GM04503 (cell line): Measurements from ENCODE around the gene THY1.
A peak's percentile ranks its signal among the peaks of the same experiment; 100 is the strongest.
"Not testable (repeated sequence)": the region's sequence is repeated elsewhere in the genome, so short reads cannot be mapped to it uniquely, and the experiment has no call there.

ENCODE experiments used
- DNase-seq: peaks from one replicate; pipeline ENCODE4 v3.0.0-alpha.2; 2012; ENCODE audit warnings: low read depth

Gene THY1

DNA sequence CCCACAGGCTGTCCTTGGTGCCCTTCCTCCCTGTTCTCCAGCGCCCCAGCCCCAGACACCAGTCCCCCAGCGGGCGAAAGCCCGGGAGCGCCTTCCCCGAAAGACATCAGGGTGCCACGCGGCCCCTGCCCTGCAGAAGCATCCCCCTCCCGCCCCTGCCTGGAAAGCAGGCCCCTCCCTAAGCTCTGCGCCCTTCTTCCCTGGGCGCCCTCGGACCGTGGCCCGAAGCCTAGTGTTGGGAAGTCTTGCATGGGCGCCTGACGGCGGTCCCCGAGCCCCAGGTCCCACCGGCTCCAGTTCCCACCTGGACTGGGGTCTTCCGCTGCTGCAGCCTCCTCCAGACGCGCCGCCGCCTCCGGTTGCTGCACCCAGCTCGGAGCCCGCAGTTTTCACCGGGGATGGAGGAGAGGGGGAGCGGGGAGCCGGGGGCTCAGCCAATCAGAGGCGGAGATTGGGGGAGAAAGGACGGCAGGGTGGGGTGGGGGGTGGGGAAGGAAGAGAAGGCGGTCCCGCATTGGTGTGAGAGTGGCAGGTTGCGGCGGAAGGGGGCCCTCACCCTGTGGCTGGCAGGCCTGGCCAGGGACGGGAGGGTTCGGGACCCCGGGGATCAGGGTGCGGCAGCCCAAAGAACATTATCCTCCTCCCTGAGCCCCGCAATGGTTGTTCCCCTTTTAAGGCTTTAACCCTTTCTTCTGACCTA, at the start of gene THY1:
THY1 (minus strand) TSS at position 364 of the 700 bp plus-strand sequence. CDS start 2,267 bp downstream, outside the sequence.
- no peak for DNase-seq

DNA sequence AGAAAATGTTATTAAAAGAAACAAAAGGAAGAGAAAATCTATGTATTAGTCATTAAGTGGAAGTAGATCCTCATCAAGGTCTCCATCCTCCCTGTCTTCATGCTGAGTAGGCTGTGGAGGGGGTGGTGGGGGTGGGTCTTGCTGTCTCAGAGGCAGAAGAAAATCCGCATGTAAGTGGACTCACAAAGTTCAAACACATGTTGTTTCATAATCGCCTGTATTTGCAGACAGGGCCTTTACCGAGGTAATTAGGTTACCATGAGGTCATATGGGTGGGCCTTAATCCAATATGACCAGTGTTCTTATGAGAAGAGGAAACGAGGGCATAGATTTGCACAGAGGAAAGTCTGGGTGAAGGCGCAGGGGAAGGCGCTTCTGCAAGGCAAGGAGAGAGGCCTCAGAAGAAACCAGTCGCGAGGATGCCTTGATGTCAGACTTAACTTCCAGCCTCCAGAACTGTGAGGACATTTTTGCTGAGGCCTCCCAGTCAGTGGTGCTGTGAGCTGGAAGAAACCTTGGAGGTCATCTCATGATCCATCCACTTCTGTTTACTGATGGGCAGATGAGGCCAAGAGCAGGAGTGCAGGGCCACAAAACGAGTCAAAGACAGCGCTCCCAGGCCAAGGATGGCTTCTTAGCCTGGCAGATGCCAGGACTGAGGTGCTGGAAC, 49.3 kb upstream of the THY1 start:
- DNase-seq: no peak

DNA sequence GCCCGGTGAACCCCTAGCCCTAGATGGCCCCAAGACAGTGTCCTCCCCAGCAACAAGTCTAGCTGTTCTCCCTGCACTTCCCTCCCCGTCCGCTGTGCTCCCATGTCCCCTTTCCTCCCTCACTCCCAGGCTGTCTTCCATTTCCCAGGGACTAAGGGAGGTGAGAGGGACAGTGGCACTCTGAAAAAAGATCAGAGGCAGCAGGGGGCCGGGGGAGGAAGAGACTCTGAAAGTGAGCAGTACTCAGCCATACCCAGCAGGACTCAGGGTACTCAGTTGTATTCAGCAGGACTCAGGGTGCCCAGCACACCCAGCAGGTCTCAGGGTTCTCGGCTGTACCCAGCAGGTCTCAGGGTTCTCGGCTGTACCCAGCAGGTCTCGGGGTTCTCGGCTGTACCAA, 48.4 kb upstream of the THY1 start:
- DNase-seq: no peak

DNA sequence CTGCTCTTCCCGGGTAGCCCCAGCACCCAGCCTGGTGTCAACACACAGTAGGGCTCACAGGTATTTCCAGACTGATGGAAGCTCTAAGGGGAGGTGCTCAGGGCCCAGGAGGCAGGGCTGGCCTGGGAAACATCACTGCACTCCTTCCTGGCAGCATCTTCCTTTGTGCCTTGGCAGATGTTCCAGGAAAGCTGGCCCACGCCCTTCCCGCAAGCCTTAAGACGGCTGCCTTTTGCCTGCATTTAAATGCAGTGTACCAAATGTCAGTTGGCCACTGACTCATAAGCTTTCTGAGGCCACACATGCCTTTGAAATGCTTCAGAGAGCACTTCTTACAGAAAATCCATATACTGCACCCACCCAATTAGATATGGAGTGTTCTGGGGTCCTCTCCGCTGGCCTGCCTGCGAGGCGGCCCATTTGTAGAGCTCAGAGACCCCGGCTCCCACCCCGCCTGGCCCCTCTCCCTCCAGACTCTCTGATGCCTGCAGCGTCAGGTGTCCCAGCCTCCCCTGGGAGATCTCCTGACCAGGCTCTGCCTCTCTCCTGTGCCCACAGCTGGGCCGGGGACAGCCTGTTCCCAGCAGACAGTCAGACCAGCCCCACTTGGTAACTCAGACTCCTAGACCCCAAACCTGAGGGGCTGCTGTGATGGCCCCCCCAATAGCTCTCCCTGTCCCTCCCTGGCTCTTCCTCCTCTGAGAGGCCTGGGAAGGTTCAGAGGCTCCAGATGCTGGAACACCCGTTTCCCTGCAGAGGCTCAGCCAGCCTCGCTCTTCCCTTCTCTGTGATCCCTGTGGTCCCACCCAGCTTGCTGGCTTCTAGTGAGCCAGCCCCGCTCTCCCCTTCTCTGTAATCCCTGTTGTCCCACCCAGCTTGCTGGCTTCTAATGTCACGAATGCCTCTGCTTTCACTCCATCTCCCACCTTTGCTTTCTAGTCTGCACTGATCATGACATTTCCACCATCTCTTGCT, 47.6 kb upstream of the THY1 start:
- DNase-seq: peak; percentile 83

DNA sequence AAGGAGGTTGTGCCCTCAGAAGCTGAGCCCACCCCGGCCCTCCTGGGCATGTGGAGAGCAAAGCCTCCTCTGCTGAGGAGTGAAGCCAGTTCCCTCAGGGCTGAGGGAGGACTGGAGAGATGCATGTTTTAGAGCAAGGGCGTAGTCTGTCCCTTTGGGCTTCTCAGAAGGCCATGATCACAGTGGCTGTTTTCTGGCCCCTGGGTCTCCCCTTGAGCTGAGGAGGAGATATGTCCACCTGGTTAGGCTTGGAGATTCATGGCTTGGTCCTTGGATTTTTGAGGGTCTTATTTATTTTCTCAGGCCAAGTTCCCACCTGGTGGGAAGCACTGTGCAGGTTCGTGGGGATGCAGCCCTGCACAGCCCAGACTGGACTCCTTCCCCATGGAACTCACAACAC, 46.5 kb upstream of the THY1 start:
- no peak for DNase-seq

DNA sequence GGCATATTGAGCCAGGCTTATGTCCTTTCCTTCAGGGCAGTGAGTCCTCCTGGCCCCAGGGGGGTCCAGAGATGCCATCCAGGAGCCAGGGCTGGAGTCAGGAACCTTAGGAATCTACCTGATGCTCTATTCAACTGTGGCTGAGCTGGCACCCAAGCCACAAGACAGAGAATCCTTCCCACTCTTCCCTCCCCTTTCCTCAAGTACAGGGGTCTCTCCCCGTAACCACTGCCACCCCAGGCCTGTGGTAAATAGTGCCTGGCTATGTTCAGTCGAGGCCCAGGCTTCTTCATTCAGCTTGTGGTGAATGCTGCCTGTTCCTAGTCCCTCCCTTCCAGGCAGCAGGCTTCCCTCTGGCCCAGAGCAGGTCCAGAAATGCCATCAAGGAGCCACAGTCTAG, 45.5 kb upstream of the THY1 start:
- no peak for DNase-seq

DNA sequence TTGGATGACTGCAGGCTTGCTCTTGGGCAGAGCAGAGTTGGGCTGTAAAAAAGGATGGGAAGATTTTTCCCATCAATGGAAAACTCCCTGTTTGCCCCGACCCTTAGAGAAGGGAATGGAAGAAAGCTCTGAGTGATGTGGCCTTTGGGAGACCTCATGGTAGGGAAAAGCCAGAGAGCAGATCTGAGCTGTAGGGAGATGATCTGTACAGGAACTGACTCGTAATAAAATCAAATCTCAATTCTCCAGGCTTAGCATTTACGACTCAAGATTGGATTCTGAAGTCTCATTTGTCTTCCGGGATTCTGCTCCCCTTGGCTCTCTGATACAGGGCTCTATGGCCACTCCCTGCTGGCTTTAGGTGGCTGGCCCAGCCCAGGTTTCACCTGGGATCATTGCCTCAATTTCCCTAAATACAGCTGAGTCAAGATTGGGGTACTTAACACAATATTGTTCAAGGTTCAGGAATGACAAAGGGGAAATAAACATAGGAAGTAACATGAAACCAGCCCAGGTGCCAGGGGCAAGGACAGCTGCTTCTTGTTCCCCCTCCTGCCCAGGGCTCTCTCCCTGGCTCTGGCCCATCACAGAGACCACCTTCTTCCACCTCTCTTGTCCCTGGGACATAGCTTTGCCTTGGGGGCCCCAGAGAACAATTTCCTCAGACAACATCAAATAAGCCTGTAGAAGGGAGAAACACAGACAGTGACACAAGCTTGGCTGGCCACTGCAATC, 38.4 kb upstream of the THY1 start:
- DNase-seq: no peak

DNA sequence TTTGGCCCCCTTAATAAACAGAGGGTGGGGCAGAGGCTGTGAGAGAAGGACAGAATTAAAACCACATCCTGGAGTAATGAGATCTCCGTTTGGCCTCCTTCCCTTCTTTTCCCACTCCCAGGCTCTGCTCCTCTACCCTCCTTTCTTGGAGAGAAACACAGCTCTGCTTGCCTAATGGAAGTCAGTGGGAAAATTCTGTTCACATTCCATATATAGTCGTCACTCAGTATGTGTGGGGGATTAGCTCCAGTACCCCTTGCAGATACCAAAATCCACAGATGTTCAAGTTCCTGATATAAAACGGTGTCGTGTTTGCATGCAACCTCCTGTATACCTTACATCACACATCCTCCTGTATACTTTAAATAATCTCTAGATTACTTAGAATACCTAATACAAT, 37.6 kb upstream of the THY1 start:
- DNase-seq: peak; percentile 87

DNA sequence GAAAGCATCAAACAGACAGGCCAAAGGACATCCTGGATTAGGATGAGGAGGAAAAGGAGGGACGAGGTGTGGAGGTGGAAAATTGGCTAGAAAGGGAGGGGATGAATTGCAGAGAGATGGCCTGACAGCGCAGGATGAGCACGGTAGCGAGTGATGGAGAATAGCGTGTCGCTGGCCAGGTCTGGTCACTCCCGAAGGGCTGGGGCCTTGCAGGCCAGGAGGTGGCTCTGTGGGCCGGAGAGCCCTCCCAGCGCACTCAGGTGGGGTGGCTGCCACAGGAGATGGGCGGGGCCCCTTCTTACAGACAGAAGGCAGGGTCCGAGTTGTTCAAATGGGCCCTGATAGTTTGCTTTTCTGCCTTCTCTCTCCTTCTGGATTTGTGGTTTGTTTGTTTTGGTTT, 37.1 kb upstream of the THY1 start:
- DNase-seq: no peak

DNA sequence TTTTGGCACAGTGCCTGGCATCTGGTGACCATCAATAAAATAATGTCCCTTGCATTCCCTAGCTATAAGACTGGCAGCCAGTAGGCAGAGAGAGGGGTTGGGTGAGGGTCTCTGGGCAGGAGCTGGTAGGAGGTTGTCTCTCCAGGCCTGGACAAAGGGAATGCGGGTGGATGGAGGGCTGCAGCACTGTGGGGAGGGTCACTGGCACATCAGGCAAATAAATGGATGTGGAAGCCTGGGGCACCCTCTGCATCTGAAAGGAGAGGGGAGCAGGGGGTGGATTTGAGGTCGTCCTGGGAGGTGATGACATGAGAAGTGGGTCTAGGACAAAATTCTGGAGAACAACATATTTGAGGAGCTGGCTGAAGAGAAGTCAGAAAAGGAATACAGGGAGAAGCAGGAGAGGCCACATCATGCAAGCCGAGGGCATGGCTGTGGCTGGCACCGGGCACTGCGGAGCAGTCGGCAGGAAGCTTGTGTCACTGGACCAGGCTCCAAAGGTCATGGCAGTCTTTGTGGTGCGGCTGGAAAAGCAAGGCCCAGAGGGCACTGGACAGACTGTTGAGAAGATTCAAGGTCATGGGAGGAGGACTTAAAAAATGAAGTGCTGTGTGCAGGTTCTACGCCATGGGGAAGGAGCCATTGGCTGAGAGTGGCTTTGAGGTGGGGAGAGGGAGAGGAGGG, 36.5 kb upstream of the THY1 start:
- no peak for DNase-seq

DNA sequence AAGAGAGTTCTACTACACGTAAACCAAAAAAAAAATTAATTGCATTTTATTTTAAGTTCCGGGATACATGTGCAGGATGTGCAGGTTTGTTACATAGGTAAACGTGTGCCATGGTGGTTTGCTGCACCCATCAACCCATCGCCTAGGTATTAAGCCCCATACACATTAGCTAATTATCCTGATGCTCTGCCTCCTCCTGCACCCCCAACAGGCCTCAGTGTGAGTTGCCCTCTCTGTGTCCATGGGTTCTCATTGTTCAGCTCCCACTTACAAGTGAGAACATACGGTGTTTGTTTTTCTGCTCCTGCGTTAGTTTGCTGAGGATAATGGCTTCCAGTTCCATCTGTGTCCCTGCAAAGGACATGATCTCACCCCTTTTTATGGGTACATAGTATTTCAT, 32.7 kb upstream of the THY1 start:
- DNase-seq: not testable (repeated sequence)

DNA sequence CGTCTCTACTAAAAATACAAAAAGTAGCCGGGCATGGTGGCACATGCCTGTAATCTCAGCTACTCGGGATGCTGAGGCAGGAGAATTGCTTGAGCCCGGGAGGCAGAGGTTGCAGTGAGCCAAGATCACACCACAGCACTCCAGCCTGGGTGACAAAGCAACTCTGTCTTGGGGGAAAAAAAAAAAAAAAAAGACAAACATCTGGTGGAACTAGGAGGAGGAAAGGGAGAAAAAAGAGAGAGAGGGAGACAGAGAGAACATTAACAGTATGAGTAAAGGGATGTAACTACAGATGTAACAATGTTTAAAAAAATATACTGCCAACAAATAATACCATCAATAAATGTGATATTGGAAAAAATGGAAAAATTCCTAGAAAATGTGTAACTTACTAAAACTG, 32.3 kb upstream of the THY1 start:
- not testable (repeated sequence) for DNase-seq

DNA sequence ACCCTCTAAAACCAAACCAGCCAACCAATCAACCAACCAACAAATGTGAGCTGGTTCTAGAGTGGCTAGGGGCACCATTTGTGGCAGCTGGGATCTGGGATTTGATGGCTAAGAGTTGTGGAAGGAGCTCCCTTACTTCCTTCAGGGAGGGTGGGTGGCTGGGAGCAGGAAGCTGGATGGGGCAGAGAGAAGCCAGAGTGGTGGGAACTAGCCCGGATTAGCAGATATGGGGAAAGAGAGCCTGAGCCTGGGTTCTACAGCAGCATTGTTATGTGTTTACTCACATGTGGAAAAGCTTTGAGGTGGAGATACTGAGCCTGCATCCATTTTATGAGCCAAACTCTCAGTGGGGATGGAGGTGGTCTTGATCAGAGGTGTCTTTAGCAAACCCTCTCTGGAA, 30.9 kb upstream of the THY1 start:
- DNase-seq: no peak

DNA sequence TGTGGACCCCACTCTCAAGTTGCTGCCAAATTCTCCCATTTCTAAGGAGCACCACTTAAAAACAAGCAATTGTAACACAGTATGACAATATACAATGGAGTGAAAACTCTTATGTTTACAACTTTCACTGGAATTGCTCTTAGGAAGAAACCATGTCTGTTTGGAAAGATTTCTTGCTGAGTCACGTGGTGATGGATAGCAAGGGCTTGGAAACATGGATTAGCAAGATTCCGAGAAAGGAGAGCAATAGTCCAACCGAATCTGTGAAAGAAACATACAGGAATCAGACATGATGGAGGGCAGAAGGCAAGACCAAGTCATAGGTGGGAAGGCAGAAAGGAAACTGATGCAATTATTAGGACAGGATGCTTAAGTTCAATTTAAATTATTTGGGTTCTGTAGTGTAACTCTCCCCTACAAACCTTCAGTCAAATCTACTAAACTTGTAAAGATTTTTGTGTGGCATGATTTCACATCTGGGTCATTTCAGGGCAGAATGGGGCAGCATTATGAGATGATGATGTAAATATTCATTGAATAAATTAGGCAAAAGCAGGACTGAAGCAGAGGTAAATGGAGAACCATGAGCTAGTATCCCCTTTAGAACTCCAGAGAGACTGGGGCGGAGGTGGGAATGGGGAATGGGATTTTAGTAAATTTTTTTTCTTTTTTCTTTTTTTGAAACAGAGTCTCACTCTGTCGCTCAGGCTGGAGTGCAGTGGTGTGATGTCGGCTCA, 27.8 kb upstream of the THY1 start:
- no peak for DNase-seq

DNA sequence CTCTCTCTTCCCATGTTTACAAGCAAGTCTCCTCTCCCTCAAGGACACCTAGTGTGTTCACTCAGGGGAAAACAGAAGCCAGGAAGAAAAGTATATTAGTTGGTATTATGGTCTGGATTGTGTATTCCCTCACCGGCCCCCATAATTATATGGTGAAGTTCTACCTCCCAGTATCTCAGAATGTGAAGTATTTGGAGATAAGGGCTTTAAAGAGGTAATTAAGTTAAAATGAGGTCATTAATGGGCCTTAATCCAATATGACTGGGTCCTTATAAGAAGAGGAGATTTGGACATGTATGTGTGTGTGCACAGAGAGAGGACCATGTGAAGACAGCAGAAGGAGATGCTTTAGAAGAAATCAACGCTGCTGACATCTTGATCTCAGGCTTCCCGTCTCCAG, 26.5 kb upstream of the THY1 start:
- DNase-seq: no peak

DNA sequence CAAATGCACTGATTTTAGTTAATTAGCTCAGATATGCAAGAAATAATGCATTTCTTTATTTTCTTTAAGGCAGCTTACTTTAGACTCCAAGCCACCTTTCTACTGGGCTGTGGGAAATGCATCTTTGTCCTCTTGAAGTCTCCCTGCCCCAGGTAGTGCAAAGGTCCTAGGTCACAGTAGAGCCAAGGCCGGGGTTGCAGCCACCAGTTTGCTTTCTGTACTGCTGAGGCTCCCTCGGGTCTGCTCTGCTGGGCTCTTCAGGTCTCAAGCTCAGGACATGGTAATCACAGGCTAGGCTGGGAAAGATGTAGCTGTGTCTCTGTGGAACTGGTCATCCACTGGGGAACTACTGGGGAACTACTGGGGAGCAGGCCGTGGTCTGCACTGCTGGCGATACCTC, 25.4 kb upstream of the THY1 start:
- no peak for DNase-seq

DNA sequence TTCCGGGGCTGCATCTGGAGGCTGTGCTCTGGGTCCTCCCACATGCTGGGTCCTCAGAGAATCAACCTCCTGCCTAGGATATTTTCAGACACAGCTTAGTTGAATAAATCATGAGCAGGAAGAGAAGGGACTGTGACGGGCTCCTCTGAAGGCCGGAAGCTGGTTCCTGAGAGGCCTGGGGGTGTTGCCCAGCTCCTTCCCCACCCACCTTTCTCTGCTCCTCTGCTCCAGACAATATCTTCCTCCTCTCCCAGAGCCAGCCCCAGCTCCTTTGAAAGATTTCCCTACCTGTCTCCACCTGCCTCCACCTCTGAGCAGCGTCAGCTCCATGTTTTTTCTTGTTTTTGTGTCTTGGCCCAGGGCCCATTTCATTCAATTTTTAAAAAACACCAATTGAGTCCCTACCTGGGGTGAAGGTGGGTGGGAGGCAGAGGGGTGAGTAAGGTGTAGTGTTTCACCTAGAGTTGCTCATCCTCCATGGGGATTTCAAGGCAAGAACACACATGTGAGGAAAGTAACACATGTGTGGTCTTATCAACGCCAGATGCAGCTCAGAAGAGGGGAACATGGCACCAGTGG, 24.8 kb upstream of the THY1 start:
- DNase-seq: no peak

DNA sequence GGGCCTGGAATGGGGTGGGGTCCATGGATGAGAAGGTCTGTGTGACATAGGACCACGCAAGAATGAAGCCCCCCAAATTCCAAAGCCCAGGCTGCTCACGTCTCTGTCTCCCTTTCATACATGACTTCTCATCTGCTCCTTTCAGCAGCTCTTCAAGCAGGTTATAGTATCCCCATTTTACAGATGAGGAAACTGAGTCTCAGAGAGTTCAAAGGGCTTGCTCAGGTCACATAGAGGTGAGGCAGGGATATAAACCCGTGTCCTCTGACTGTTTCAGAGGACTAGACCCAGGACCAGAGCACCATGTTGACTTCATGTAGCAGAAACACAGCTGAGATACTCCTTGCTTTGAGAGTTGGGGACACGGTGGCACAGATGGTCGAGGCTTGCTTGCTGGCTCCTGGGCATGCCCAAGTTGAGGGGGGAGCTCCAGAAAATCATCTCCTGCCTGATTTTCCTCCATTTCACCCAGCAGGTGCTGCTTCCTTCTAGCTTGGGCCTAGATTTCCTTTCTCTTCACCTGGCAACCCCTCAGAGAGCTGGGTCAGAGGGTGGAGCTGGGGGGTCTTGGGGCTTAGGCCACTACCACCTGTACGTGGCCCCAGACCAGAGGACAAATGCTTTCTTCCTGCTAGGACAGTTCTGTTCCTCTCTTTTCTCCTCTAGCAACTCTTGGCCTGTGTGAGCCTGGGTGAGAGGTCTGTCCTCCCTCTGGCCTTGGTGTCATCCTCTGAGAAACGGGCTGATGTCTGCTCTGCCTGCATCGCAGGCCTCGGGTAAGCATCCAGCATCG, 24.1 kb upstream of the THY1 start:
- no peak for DNase-seq

DNA sequence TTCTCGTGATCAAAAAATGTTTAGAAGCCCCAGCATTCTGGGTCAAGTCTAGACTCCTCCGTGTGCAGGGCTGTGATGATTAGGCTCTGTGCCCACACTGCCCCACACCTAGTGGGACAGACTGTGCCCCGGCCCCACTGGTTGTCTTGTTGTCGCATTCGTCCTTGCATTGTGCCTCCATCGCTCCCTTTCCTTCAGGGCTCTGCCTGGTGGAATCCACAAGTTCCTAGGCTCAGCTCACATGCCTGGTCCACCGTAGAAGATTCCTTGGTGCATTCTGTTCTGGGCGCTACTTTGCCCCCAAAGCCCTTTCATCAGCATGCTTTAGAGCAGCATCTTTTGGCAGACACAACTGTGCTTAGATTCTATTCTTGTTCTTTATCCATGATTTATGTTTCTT, 23.5 kb upstream of the THY1 start:
- DNase-seq: no peak

DNA sequence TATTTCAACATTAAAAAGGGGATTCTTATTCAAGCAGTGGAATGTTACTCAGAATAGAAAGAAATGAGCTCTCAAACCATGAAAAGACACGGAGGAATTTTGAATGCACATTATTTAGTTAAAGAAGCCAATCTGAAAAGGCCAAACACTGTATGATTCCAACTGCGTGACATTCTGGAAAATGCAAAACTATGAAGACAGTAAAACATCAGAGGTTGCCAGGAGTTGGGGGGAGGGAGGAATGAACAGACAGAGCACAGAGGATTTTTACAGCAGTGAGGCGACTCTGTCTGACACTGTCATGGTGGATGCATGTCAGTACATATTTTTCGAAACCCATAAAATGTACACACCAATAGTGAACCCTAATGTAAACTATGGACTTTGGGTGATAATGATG, 22.9 kb upstream of the THY1 start:
- no peak for DNase-seq
